WERI-Rb-1 (cell line): ENCODE data around the gene INKA1.
A peak's percentile ranks its signal among the peaks of the same experiment; 100 is the strongest.

Source experiments
- DNase-seq: peaks from one replicate; pipeline ENCODE4 v3.0.0-alpha.2; 2020
- H3K27ac ChIP-seq: fragments of 250-450 bp; sonication (Bioruptor Pico); 2 replicates; pipeline ENCODE4 v1.5.1; 2020; ENCODE audit warnings: mild to moderate bottlenecking, moderate library complexity
- H3K27me3 ChIP-seq: fragments of 250-450 bp; sonication (Bioruptor Pico); 2 replicates; pipeline ENCODE4 v1.5.1; 2021; ENCODE audit warnings: mild to moderate bottlenecking, low read depth, moderate library complexity; ENCODE audit not compliant: insufficient read depth, severe bottlenecking
- H3K36me3 ChIP-seq: fragments of 250-450 bp; sonication (Bioruptor Pico); 2 replicates; pipeline ENCODE4 v1.5.1; 2020; ENCODE audit warnings: mild to moderate bottlenecking, moderate library complexity
- H3K4me3 ChIP-seq: 2 replicates; pipeline ENCODE4 v1.5.1; 2011; ENCODE audit warnings: low read depth, mild to moderate bottlenecking, control low read depth, low read length
- H3K9me3 ChIP-seq: fragments of 250-450 bp; sonication (Bioruptor Pico); 2 replicates; pipeline ENCODE4 v1.5.1; 2021; ENCODE audit warnings: mild to moderate bottlenecking, moderate library complexity; ENCODE audit not compliant: severe bottlenecking
- CTCF ChIP-seq: IDR thresholded peaks from 2 replicates; pipeline ENCODE4 v1.5.1; 2011; ENCODE audit warnings: low read depth, mild to moderate bottlenecking, control low read depth, inconsistent platforms, low read length

Gene INKA1

GRCh38 chr3:49786357-49787181 lies 16.5 kb upstream of the INKA1 start, which contains the start of gene IP6K1:
TSS of gene IP6K1 (minus strand) at chr3:49786542. CDS start at chr3:49748040, 38,502 bp downstream.
- peak; percentile 100 for DNase-seq
- Histone ChIP-seq H3K27me3 (no peaks in the 10 kb centered on the region), H3K36me3 (peaks cover 27% of the 10 kb centered on the region), H3K27ac (peak within 1 kb of the TSS; percentile 86), H3K9me3 (no peaks in the 10 kb centered on the region), H3K4me3 (peak within 1 kb of the TSS; percentile 95)
- no peak for TF ChIP-seq CTCF

GRCh38 chr3:49787182-49787464 lies 15.9 kb upstream of the INKA1 start:
- Histone ChIP-seq H3K27ac (peak overlapping the region; percentile 86), H3K9me3 (no peaks in the 10 kb centered on the region), H3K36me3 (peaks cover 27% of the 10 kb centered on the region), H3K27me3 (no peaks in the 10 kb centered on the region), H3K4me3 (peak overlapping the region; percentile 95)
- TF ChIP-seq CTCF: no peak
- no peak for DNase-seq

GRCh38 chr3:49787536-49787935 lies 15.5 kb upstream of the INKA1 start:
- Histone ChIP-seq H3K27me3 (no peaks in the 10 kb centered on the region), H3K9me3 (no peaks in the 10 kb centered on the region), H3K4me3 (no peak overlapping the region), H3K36me3 (peaks cover 25% of the 10 kb centered on the region), H3K27ac (no peak overlapping the region)
- DNase-seq: no peak
- no peak for TF ChIP-seq CTCF

- H3K36me3 ChIP-seq: peaks cover 23% of the 10 kb centered on the region
- no peaks in the 10 kb centered on the region for H3K27me3 ChIP-seq
- H3K4me3 ChIP-seq: no peak overlapping the region
- no peaks in the 10 kb centered on the region for H3K9me3 ChIP-seq
- H3K27ac ChIP-seq: no peak overlapping the region
- DNase-seq: no peak
- no peak for TF ChIP-seq CTCF
Measured at GRCh38 chr3:49788056-49788455, 15.0 kb upstream of the INKA1 start.

- no peak for DNase-seq
- Histone ChIP-seq H3K27me3 (no peaks in the 10 kb centered on the region), H3K36me3 (no peaks in the 10 kb centered on the region), H3K27ac (no peak overlapping the region), H3K4me3 (no peak overlapping the region), H3K9me3 (no peaks in the 10 kb centered on the region)
- no peak for TF ChIP-seq CTCF
Measured at GRCh38 chr3:49790626-49791411, 12.2 kb upstream of the INKA1 start.
